ENCODE results near the gene CAMK2D. TPM values are rescaled to one million over a fixed set of nuclear protein-coding genes. Genes with fewer than 3 reads are reported as not detected.

CAMK2D gene
- total and polyA plus RNA-seq, 4 donors: 10.1 to 31.0 (median 25.6) TPM

- Histone ChIP-seq H3K36me3 (ENCODE audit: control insufficient read depth in 4 of 4, insufficient read depth in 3 of 4, low read depth in 1 of 4, low read length in 3 of 4) (no peaks in the 10 kb centered on the region), H3K4me1 (ENCODE audit: control insufficient read depth in 4 of 4, insufficient read depth in 4 of 4, low read length in 3 of 4) (peaks cover 0 to 32% (median 16%) of the 10 kb centered on the region in 4 donors), H3K27me3 (ENCODE audit: control insufficient read depth in 4 of 4, insufficient read depth in 4 of 4, low read length in 3 of 4) (no peaks in the 10 kb centered on the region), H3K9me3 (ENCODE audit: control insufficient read depth in 4 of 4, low read length in 3 of 4) (no peaks in the 10 kb centered on the region), H3K27ac (ENCODE audit: low read depth in 1 of 2, low read length in 2 of 2) (no peak overlapping the region), H3K4me3 (ENCODE audit: low read depth in 1 of 3, low read length in 3 of 3) (no peak overlapping the region), H3K9ac (ENCODE audit: low read depth in 1 of 2, low read length in 2 of 2) (no peak overlapping the region)
- TF ChIP-seq FOXA1 (IDR thresholded peaks at IDR 0.05): no peak
- no peak for TF ChIP-seq HNF4A (conservative IDR thresholded peaks at IDR 0.05)
- no peak for TF ChIP-seq ATF3 (IDR thresholded peaks at IDR 0.05)
- no peak for TF ChIP-seq CTCF (IDR thresholded peaks at IDR 0.05; ENCODE audit: low read depth, low read length, missing input control)
- DNase-seq (ENCODE audit: low spot score): no peak
- 98% methylated on average over 1 of the region's 1 CpG for WGBS
Observed at GRCh38 chr4:113665036-113665435, 96.5 kb downstream of the CAMK2D start.

- no peaks in the 10 kb centered on the region for H3K36me3 ChIP-seq (ENCODE audit: control insufficient read depth in 4 of 4, insufficient read depth in 3 of 4, low read depth in 1 of 4, low read length in 3 of 4)
- TF ChIP-seq FOXA2 (IDR thresholded peaks at IDR 0.05) (no peak), RAD21 (IDR thresholded peaks at IDR 0.05) (no peak), ZBTB33 (IDR thresholded peaks at IDR 0.05) (no peak), HNF4A (conservative IDR thresholded peaks at IDR 0.05) (no peak), RXRA (IDR thresholded peaks at IDR 0.05) (no peak), SP1 (IDR thresholded peaks at IDR 0.05) (no peak), TAF1 (conservative IDR thresholded peaks at IDR 0.05) (no peak), FOXA1 (IDR thresholded peaks at IDR 0.05) (no peak), HNF4G (IDR thresholded peaks at IDR 0.05) (no peak), REST (IDR thresholded peaks at IDR 0.05) (no peak), YY1 (IDR thresholded peaks at IDR 0.05) (no peak), ATF3 (IDR thresholded peaks at IDR 0.05) (no peak), JUND (IDR thresholded peaks at IDR 0.05) (no peak), NR2F2 (IDR thresholded peaks at IDR 0.05) (no peak), MAX (IDR thresholded peaks at IDR 0.05) (no peak), CTCF (IDR thresholded peaks at IDR 0.05; ENCODE audit: low read depth, low read length, missing input control) (no peak), EGR1 (IDR thresholded peaks at IDR 0.05; ENCODE audit: low read depth in 2 of 2) (no peak), GABPA (IDR thresholded peaks at IDR 0.05 in 1 of 2, conservative IDR thresholded peaks at IDR 0.05 in 1 of 2) (no peak)
- H3K4me3 ChIP-seq (ENCODE audit: low read depth in 1 of 3, low read length in 3 of 3): no peak overlapping the region
- no peak overlapping the region for H3K9ac ChIP-seq (ENCODE audit: low read depth in 1 of 2, low read length in 2 of 2)
- WGBS: 94% methylated on average over 3 of the region's 3 CpGs
- no peaks in the 10 kb centered on the region for H3K9me3 ChIP-seq (ENCODE audit: control insufficient read depth in 4 of 4, low read length in 3 of 4)
- no peaks in the 10 kb centered on the region for H3K27me3 ChIP-seq (ENCODE audit: control insufficient read depth in 4 of 4, insufficient read depth in 4 of 4, low read length in 3 of 4)
- H3K27ac ChIP-seq (ENCODE audit: low read depth in 1 of 2, low read length in 2 of 2): no peak overlapping the region
- H3K4me1 ChIP-seq (ENCODE audit: control insufficient read depth in 4 of 4, insufficient read depth in 4 of 4, low read length in 3 of 4): peaks cover 5 to 41% (median 34%) of the 10 kb centered on the region in 4 donors
- no peak for DNase-seq (ENCODE audit: low spot score)
Observed at GRCh38 chr4:113662581-113662980, 99.0 kb downstream of the CAMK2D start.
